Uterus (tissue), 2 donors: ENCODE results near the gene NSUN6.

Experiments
- CTCF ChIP-seq, 4 experiments: fragments of 200-600 bp in 2 of 4; fragments of 450-650 bp in 2 of 4; sonication (generic) in 2 of 4; IDR thresholded peaks; one replicate each; pipeline ENCODE4 v1.5.1; 2016 to 2019; ENCODE audit warnings: antibody characterized with exemption in 4 of 4, mild to moderate bottlenecking in 2 of 4, moderate library complexity in 1 of 4
- POLR2A ChIP-seq, 2 donors: fragments of 450-650 bp; IDR thresholded peaks; one replicate each; pipeline ENCODE4 v1.6.1; 2016; ENCODE audit warnings: antibody characterized with exemption in 2 of 2, mild to moderate bottlenecking in 1 of 2, moderate library complexity in 1 of 2

- TF ChIP-seq CTCF (IDR thresholded peaks at IDR 0.05) (no peak), POLR2A (IDR thresholded peaks at IDR 0.05) (no peak)
These were observed 142.8 kb downstream of the NSUN6 start for GRCh38 chr10:18508587-18508986.
